Suprapubic skin (tissue), 3 donors: ENCODE results near the gene TMEM60.

ENCODE experiments used
- CTCF ChIP-seq, 2 donors: fragments of 200-600 bp in 1 of 2; fragments of 450-650 bp in 1 of 2; sonication (generic) in 1 of 2; IDR thresholded peaks; one replicate each; pipeline ENCODE4 v1.5.1; 2016 to 2019; ENCODE audit warnings: antibody characterized with exemption in 2 of 2, mild to moderate bottlenecking in 1 of 2, moderate library complexity in 1 of 2
- EP300 ChIP-seq: sonication (generic); formaldehyde crosslinking; IDR thresholded peaks from one replicate; pipeline ENCODE4 v1.6.1; 2017; ENCODE audit warnings: antibody characterized with exemption
- POLR2A ChIP-seq, 2 donors: fragments of 450-650 bp; IDR thresholded peaks; one replicate each; pipeline ENCODE4 v1.6.1; 2017; ENCODE audit warnings: antibody characterized with exemption in 2 of 2, mild to moderate bottlenecking in 2 of 2, moderate library complexity in 2 of 2

- no peak for TF ChIP-seq POLR2A (IDR thresholded peaks at IDR 0.05)
- no peak for TF ChIP-seq CTCF (IDR thresholded peaks at IDR 0.05)
- TF ChIP-seq EP300 = no peak
These were observed 39.0 kb upstream of the TMEM60 start for GRCh38 chr7:77837275-77837674.
